Liver (tissue), 2 donors: ENCODE measurements around the gene PTH1R.

ENCODE experiments used
- GABPA ChIP-seq, 2 donors: IDR thresholded peaks in 1 of 2; conservative IDR thresholded peaks in 1 of 2; 2 replicates each; pipeline ENCODE4 v1.6.1; 2016; ENCODE audit warnings: antibody characterized with exemption in 2 of 2, mild to moderate bottlenecking in 1 of 2, moderate library complexity in 1 of 2
- SP1 ChIP-seq: IDR thresholded peaks from 2 replicates; pipeline ENCODE4 v1.6.1; 2018; ENCODE audit warnings: antibody characterized with exemption, mild to moderate bottlenecking
- TF ChIP-seq, protein P1 (sequence below): IDR thresholded peaks from 2 replicates; pipeline ENCODE4 v1.6.1; 2016; ENCODE audit warnings: antibody characterized with exemption, mild to moderate bottlenecking
- donor health status: healthy.

DNA sequence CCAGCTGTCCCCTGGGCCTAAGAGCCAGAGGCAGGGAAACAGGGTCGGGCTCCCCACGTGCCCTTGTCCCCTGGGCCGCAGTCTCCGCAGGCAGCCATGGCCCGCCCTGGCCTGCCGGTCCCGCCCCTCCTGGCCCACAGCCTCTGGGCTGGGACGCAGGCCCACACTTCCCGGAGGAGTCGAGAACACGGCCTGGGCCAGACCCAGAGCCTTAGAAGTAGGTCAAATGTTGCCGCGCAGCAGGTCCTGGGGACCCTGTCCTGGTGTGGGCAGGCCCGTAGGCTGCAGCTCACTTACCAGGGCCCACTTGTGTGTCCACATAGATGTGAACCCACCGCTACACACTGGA is 10.0 kb upstream of the PTH1R start:
- TF ChIP-seq SP1 = peak; percentile 69
- TF ChIP-seq, protein P1, sequence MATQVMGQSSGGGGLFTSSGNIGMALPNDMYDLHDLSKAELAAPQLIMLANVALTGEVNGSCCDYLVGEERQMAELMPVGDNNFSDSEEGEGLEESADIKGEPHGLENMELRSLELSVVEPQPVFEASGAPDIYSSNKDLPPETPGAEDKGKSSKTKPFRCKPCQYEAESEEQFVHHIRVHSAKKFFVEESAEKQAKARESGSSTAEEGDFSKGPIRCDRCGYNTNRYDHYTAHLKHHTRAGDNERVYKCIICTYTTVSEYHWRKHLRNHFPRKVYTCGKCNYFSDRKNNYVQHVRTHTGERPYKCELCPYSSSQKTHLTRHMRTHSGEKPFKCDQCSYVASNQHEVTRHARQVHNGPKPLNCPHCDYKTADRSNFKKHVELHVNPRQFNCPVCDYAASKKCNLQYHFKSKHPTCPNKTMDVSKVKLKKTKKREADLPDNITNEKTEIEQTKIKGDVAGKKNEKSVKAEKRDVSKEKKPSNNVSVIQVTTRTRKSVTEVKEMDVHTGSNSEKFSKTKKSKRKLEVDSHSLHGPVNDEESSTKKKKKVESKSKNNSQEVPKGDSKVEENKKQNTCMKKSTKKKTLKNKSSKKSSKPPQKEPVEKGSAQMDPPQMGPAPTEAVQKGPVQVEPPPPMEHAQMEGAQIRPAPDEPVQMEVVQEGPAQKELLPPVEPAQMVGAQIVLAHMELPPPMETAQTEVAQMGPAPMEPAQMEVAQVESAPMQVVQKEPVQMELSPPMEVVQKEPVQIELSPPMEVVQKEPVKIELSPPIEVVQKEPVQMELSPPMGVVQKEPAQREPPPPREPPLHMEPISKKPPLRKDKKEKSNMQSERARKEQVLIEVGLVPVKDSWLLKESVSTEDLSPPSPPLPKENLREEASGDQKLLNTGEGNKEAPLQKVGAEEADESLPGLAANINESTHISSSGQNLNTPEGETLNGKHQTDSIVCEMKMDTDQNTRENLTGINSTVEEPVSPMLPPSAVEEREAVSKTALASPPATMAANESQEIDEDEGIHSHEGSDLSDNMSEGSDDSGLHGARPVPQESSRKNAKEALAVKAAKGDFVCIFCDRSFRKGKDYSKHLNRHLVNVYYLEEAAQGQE = peak; percentile 27
- no peak for TF ChIP-seq GABPA (IDR thresholded peaks at IDR 0.05 in 1 of 2, conservative IDR thresholded peaks at IDR 0.05 in 1 of 2)
